OCI-LY1 (cell line): ENCODE results near the gene UBAC1.

ENCODE experiments used
- CTCF ChIP-seq: fragments of 200-600 bp; sonication (generic), shearing (Covaris generic); IDR thresholded peaks from 2 replicates; pipeline ENCODE4 v1.5.1; 2017; ENCODE audit warnings: mild to moderate bottlenecking, antibody characterized with exemption, low read length, moderate library complexity, mixed read lengths
- EZH2 ChIP-seq: fragments of 200-600 bp; sonication (generic), shearing (Covaris generic); IDR thresholded peaks from 2 replicates; pipeline ENCODE4 v1.8.0; 2017; ENCODE audit warnings: borderline replicate concordance, mixed run types, mild to moderate bottlenecking, antibody characterized with exemption, low read length, moderate library complexity, mixed read lengths

- TF ChIP-seq CTCF (no peak), EZH2 (no peak)
These were observed 4.4 kb downstream of the UBAC1 start for GRCh38 chr9:135956802-135957174.
